Esophagus muscularis mucosa (tissue), 3 donors: ENCODE results near the gene TMEM170A.

Source experiments
- POLR2A ChIP-seq: fragments of 450-650 bp; IDR thresholded peaks from one replicate; pipeline ENCODE4 v1.6.1; 2017; ENCODE audit warnings: antibody characterized with exemption, moderate library complexity, mild to moderate bottlenecking, low read depth
- TF ChIP-seq, protein P1 (sequence below), 3 experiments: fragments of 200-600 bp in 2 of 3; fragments of 450-650 bp in 1 of 3; sonication (generic) in 2 of 3; IDR thresholded peaks; one replicate each; pipeline ENCODE4 v1.5.1; 2017 to 2019; ENCODE audit warnings: antibody characterized with exemption in 3 of 3, mild to moderate bottlenecking in 2 of 3, moderate library complexity in 1 of 3

DNA sequence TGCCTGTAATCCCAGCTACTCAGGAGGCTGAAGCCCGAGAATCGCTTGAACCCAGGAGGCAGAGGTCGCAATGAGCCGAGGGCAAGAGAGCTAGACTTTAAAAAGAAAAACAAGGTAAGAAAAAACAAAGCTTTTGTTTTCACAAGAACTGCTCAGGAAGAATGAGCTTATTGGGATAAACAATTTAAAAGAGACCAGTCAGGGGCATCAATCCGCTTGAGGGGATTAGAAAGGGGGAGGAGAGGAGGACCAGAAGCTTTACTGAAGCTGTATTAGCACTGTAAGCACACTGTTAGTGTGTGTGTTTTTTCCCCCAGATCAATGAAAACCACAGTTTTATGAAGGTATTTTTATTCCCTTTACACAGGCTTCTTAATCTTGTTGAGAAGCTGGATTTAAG, 8.8 kb downstream of the TMEM170A start:
- no peak for TF ChIP-seq POLR2A
- TF ChIP-seq, protein P1, sequence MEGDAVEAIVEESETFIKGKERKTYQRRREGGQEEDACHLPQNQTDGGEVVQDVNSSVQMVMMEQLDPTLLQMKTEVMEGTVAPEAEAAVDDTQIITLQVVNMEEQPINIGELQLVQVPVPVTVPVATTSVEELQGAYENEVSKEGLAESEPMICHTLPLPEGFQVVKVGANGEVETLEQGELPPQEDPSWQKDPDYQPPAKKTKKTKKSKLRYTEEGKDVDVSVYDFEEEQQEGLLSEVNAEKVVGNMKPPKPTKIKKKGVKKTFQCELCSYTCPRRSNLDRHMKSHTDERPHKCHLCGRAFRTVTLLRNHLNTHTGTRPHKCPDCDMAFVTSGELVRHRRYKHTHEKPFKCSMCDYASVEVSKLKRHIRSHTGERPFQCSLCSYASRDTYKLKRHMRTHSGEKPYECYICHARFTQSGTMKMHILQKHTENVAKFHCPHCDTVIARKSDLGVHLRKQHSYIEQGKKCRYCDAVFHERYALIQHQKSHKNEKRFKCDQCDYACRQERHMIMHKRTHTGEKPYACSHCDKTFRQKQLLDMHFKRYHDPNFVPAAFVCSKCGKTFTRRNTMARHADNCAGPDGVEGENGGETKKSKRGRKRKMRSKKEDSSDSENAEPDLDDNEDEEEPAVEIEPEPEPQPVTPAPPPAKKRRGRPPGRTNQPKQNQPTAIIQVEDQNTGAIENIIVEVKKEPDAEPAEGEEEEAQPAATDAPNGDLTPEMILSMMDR (IDR thresholded peaks at IDR 0.05), result no peak
